HG03521 (cell line): ENCODE measurements around the gene EXOC6B.
"Not testable (repeated sequence)": the region's sequence is repeated elsewhere in the genome, so short reads cannot be mapped to it uniquely, and the experiment has no call there.

ENCODE experiments used
- ATAC-seq: cut with Tn5 transposase; IDR thresholded peaks from one replicate; pipeline ENCODE4 v1.9.1; 2021; ENCODE audit warnings: mild to moderate bottlenecking, moderate library complexity; ENCODE audit not compliant: unreplicated experiment

Gene EXOC6B

DNA sequence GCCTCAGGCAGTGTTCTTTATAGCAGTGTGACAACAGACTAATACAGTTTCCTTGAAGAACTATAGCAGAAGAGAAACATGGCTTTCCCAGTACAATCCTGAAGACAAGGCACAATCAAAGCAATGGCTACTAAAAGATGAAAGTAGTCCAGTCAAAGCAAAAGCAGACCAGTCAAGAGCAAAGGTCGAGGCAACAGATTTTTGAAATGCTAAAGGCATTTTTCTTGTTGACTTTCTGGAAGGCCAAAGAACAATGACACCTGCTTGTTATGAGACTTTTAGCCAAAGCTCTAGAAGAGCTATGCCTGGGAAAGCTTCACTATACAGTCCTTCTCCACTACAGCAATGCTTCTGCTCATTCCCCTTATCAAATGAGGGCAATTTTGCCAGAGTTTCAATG lies 269.9 kb downstream of the EXOC6B start:
- ATAC-seq: no peak

DNA sequence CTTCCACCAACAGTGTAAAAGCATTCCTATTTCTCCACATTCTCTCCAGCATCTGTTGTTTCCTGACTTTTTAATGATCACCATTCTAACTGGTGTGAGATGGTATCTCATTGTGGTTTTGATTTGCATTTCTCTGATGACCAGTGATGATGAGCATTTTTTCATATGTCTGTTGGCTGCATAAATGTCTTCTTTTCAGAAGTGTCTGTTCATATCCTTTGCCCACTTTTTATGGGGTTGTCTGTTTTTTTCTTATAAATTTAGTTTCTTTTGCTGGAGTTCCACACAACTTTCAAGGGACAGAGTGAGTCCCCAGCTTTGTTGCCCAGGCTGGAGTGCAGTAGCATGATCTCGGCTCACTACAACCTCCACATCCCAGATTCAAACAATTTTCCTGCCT lies 270.5 kb downstream of the EXOC6B start:
- not testable (repeated sequence) for ATAC-seq

- ATAC-seq: not testable (repeated sequence)
Measured at GRCh38 chr2:72554910-72555309, 270.9 kb downstream of the EXOC6B start.

GRCh38 chr2:72554381-72554780 lies 271.5 kb downstream of the EXOC6B start:
- no peak for ATAC-seq

GRCh38 chr2:72548081-72548764 lies 277.6 kb downstream of the EXOC6B start:
- no peak for ATAC-seq

- no peak for ATAC-seq
Measured at GRCh38 chr2:72545790-72546189, 280.0 kb downstream of the EXOC6B start.

- no peak for ATAC-seq
Measured at GRCh38 chr2:72544554-72544953, 281.3 kb downstream of the EXOC6B start.

GRCh38 chr2:72543497-72544216 lies 282.2 kb downstream of the EXOC6B start:
- ATAC-seq: no peak

DNA sequence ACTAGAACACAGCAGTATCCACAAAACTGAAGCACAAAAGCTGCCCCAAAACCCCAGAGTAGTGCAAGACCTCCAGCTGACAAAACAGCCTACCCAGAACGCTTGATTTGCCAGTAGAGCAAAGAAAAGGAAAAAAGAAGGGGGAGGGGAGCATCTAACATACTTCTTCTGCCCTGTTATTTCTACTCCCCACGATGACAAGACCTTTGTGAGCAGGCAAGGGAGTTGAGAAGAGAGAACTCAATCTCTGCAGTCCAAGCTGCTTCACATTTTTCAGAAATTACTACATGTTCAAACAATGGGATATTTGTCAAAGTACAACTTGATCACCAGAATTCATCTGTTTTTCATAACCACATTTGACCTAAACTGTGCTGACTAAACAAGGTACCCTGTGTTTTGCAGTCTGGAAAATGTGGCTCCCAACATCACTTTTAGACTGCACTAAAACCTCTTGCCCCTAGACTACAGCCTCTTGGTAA lies 286.7 kb downstream of the EXOC6B start:
- no peak for ATAC-seq

GRCh38 chr2:72538486-72538885 lies 287.3 kb downstream of the EXOC6B start:
- ATAC-seq: no peak

GRCh38 chr2:72535586-72535985 lies 290.2 kb downstream of the EXOC6B start:
- ATAC-seq: not testable (repeated sequence)

DNA sequence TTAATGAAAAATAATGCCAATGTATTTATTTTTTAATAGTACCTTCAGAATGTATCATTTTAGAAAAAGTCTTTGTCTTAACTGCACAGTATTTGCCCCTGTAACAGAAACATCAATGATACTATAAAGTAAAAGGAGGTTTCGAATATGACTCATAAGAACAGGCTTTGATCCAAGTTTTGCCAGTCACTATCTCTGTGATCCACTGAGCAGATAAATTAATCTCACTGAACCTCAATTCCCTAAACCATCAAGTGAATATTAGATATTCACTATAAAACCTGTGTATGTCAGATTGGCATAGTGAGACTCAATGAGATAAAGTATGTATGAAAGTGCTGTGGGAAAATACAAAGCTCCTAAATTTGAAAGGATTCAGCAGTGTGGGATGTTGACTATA lies 292.1 kb downstream of the EXOC6B start:
- no peak for ATAC-seq

DNA sequence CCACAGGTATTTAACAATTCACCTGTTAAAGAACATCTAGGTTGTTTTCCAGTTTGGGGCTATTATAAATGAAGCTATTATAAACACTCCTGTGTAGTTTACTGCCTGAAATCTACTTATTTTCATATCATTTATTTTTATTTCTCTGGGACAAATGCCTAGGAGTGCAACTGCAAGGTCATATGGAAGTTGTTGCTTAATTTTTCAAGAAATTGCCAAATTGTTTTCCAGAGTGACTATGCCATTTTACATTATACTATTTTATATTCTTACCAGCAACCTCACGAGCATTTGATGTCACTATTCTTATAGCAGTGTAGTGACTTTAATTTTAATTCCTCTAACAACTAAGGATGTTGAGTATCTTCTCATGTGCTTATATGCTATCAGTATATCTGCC lies 298.4 kb downstream of the EXOC6B start:
- no peak for ATAC-seq

GRCh38 chr2:72526623-72527022 lies 299.2 kb downstream of the EXOC6B start:
- ATAC-seq: no peak

DNA sequence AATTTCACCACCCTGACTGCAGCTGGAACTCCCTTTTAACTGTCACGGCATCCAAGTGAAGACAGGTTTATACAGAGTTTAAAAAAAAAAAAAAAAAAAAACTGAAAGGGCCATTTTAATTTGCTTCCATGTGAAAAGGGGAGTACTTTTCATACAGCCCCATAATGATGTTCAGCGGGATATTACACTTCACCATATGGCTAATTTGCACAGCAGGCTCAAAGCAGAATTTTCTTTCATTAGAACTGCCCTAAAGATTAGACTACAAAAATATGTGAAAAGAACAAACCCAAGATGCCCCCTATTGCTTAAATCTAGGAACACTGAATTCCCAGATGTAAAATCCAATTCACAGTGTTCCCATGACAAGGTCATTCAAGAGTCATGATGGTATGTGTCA lies 301.8 kb downstream of the EXOC6B start:
- ATAC-seq: no peak

GRCh38 chr2:72515696-72516095 lies 310.1 kb downstream of the EXOC6B start:
- ATAC-seq: no peak

GRCh38 chr2:72513011-72513410 lies 312.8 kb downstream of the EXOC6B start:
- no peak for ATAC-seq

DNA sequence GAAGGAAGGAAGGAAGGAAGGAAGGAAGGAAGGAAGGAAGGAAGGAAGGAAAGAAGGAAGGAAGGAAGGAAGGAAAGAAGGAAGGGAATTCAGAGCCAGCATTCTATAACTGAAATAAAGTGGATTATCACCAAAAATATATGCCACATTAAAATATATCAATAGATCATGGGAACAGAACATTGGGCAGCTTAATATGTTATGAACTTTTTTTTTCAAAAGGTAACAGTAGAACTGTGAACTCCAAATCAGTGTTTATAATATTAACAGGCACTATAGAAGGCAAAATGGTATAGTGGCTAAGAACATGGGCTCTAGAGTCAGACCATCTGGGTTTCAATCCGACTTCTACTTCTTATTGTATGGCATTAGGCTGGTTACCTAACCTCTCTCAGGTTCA lies 313.5 kb downstream of the EXOC6B start:
- no peak for ATAC-seq

DNA sequence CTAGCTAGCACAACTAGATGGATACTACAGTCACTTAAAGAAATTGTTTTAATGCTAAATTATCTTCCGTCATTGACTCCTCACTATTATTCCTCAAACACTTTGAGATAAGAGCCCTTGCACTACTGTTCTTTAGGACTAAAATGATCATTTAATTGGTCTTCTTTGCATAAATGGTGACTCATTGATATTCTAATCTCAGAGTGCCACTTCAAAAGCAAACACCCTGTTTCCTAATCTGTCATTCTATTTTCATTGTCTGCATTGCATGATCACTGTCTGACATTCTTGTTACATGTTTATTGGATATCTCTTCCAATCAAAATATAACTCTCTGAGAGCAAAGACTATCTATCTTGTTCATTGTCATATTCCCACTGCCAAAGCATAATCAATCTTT lies 313.9 kb downstream of the EXOC6B start:
- ATAC-seq: no peak

DNA sequence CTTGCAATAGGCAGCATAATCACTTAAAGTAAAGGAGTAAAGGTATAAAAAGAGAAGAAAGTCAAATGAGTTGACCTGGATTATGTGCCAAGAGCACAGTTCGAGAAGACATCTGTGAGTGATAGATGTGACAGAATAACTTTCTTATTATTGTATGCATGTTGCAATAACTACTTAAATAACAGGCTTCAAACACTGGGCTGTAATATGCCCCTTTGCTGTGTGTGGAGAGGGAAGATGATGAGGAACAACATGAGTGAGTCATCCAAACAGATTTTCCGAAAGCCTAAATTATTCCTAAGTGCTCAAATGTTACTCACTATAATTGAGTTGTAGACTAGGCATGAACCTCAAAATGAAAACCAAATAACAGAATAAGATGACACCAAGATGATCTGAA lies 328.1 kb downstream of the EXOC6B start:
- ATAC-seq: no peak

- ATAC-seq: no peak
Measured at GRCh38 chr2:72496479-72496878, 329.4 kb downstream of the EXOC6B start.

DNA sequence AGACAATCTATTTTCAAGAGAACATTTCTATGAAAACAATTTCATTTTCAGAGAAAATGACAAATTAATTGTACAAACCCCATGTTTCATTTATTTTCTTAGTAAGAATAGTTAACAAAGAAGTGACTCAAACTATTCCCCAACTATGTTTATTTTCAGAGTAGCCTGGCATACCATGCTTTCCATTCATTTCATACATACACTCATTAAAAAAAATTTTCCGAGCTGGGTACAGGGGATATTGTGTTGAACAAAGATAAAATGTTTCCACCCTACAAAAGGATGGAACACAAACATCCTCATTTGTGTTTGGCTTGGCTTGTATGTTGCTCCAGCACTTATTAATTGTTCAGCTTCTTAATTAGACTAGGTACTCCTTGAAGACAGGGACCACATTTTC lies 331.4 kb downstream of the EXOC6B start:
- no peak for ATAC-seq
